Spinal cord (tissue), 10 donors: ENCODE results near the gene FAM107B. TPM values are rescaled to one million over a fixed set of nuclear protein-coding genes. Genes with fewer than 3 reads are reported as not detected.

Experiments
- DNase-seq, 6 donors: peaks; one replicate each; pipeline versions ENCODE4 v3.0.0 to v3.0.0-alpha.2; 2013 to 2015; ENCODE audit warnings: low spot score in 6 of 6, low read depth in 4 of 6
- H3K27ac ChIP-seq: one replicate; pipeline ENCODE4 v1.5.1; 2013; ENCODE audit warnings: low read depth, low read length, control low read depth
- H3K27me3 ChIP-seq: one replicate; pipeline ENCODE4 v1.6.1; 2013; ENCODE audit warnings: low read length; ENCODE audit not compliant: control insufficient read depth, insufficient read depth
- H3K36me3 ChIP-seq: one replicate; pipeline ENCODE4 v1.6.1; 2013; ENCODE audit warnings: low read length; ENCODE audit not compliant: control insufficient read depth, insufficient read depth
- H3K4me1 ChIP-seq: one replicate; pipeline ENCODE4 v1.6.1; 2013; ENCODE audit warnings: low read length; ENCODE audit not compliant: control insufficient read depth, insufficient read depth
- H3K4me3 ChIP-seq: one replicate; pipeline ENCODE4 v1.5.1; 2013; ENCODE audit warnings: low read depth, low read length, control low read depth
- H3K9me3 ChIP-seq: one replicate; pipeline ENCODE4 v1.6.1; 2013; ENCODE audit warnings: low read length; ENCODE audit not compliant: control insufficient read depth, insufficient read depth
- WGBS: methylation state at CpG from one replicate; pipeline ENCODE4 v1.1.5; 2013; ENCODE audit warnings: missing lambda C conversion rate; ENCODE audit not compliant: insufficient coverage; 5-methylcytosine and 5-hydroxymethylcytosine counted together
- polyA plus RNA-seq, 2 donors: library from polyadenylated mRNA; unstranded; fragments of 120-200 nt; gene quantifications; one replicate each; pipeline ENCODE4 v1.2.1, GENCODE V29; 2013; ENCODE audit not compliant: insufficient read length in 2 of 2
- total RNA-seq, 2 donors: library from RNA; depleted of rRNA in 1 of 2; stranded (reverse); fragments of 120-200 nt in 1 of 2; fragments of >200 nt in 1 of 2; gene quantifications; one replicate each; pipeline versions ENCODE4 v1.2.3 to v1.2.4, GENCODE V29; 2013 to 2014
- donor health status: healthy.

FAM107B gene
- total and polyA plus RNA-seq, 4 donors, result 36.4 to 56.9 (median 47.1) TPM

- no CpG with 5 or more reads among the region's 1 CpG for WGBS
- Histone ChIP-seq H3K36me3 (no peaks in the 10 kb centered on the region), H3K9me3 (no peaks in the 10 kb centered on the region), H3K27me3 (no peaks in the 10 kb centered on the region), H3K4me1 (no peaks in the 10 kb centered on the region), H3K27ac (no peak overlapping the region), H3K4me3 (no peak overlapping the region)
- peak in 1 of 6 donors; percentile 64 for DNase-seq
Measured at GRCh38 chr10:14700546-14700945, 74.2 kb downstream of the FAM107B start.

- no peak for DNase-seq
- no peak overlapping the region for H3K27ac ChIP-seq
- H3K9me3 ChIP-seq, result no peaks in the 10 kb centered on the region
- no peak overlapping the region for H3K4me3 ChIP-seq
- 100% methylated on average over 2 of the region's 4 CpGs for WGBS
- no peaks in the 10 kb centered on the region for H3K27me3 ChIP-seq
- H3K4me1 ChIP-seq, result no peaks in the 10 kb centered on the region
- no peaks in the 10 kb centered on the region for H3K36me3 ChIP-seq
Measured at GRCh38 chr10:14699482-14699881, 75.2 kb downstream of the FAM107B start.

DNA sequence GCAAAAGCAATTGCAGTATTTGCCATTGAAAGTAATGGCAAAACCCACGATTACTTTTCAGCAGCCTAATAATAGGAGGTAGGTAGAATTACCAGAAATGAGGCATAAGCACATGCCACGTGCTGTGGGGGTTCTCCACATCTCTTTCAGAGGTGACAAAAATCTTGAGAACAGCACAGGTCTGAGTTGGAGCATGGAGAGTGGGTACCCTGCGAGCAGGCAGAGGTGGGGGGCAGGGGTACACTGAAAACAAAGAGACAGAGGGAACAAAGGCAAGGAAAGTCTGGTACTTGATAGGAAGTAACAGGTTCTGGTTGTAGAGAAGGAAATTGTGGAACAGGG lies 75.9 kb downstream of the FAM107B start:
- no peak overlapping the region for H3K27ac ChIP-seq
- no peaks in the 10 kb centered on the region for H3K27me3 ChIP-seq
- 61% methylated on average over 3 of the region's 3 CpGs for WGBS
- no peak overlapping the region for H3K4me3 ChIP-seq
- H3K9me3 ChIP-seq, result no peaks in the 10 kb centered on the region
- H3K36me3 ChIP-seq, result no peaks in the 10 kb centered on the region
- no peaks in the 10 kb centered on the region for H3K4me1 ChIP-seq
- no peak for DNase-seq

DNA sequence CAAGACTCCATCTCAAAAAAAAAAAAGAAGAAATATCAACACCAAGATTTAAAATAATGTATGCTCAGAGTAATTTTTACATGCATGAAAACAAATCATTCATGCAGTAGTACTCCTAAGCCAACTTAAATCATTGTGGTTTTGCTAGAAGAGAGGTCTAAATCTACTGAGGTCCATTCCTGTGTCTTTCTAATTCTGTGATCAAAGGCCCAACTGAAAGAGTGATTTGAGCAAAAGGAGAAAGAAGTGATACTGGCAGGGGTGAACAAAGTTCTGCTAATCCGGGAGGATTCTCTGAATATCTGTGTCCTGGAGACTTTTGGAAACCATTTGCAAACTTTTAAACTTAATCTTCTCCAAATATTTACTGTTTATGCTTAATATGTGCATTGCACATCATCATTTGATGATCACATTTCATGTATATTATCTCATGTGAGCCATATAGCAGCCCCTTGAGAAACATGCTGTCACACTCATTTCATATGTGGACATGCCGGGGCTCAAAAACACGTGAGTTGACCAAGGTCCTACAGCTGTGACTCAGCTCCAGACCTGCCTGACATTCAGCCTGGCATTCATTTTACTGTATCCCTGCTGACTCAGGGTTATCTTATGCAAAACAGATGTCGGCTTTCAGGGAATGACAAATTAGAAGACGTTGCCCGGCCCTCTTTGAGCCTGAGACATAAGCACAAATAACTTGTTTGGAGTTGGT lies 76.4 kb downstream of the FAM107B start:
- Histone ChIP-seq H3K4me1 (no peaks in the 10 kb centered on the region), H3K27ac (no peak overlapping the region), H3K27me3 (no peaks in the 10 kb centered on the region), H3K9me3 (no peaks in the 10 kb centered on the region), H3K36me3 (no peaks in the 10 kb centered on the region), H3K4me3 (no peak overlapping the region)
- 63% methylated on average over 5 of the region's 6 CpGs for WGBS
- DNase-seq, result no peak

- no peaks in the 10 kb centered on the region for H3K4me1 ChIP-seq
- H3K27me3 ChIP-seq, result no peaks in the 10 kb centered on the region
- 85% methylated on average over 4 of the region's 5 CpGs for WGBS
- peak in 1 of 6 donors; percentile 55 for DNase-seq
- no peaks in the 10 kb centered on the region for H3K9me3 ChIP-seq
- H3K27ac ChIP-seq, result no peak overlapping the region
- H3K36me3 ChIP-seq, result no peaks in the 10 kb centered on the region
- no peak overlapping the region for H3K4me3 ChIP-seq
Measured at GRCh38 chr10:14697281-14697680, 77.4 kb downstream of the FAM107B start.

DNA sequence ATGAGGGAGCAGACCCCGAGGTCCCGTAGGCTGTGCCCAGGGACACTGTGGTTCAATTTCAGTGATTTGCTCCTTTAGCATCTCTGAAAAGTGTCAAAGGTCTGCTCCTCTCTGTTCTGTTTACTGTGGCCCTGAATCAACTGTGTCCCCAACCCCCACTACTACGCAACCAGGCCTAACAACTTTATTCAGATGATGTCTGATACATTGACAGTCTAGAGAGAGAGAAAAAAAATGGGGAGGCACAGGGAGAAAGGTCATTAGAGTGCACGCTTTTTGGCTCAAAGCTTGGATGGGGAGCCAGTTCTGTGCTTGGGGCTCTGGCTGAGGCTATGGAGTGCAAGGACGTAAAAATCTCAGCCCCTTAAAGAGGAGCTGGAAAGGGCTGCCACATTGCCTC lies 77.9 kb downstream of the FAM107B start:
- Histone ChIP-seq H3K4me3 (no peak overlapping the region), H3K27ac (no peak overlapping the region), H3K36me3 (no peaks in the 10 kb centered on the region), H3K27me3 (no peaks in the 10 kb centered on the region), H3K4me1 (no peaks in the 10 kb centered on the region), H3K9me3 (no peaks in the 10 kb centered on the region)
- no peak for DNase-seq
- 64% methylated on average over 4 of the region's 5 CpGs for WGBS

DNA sequence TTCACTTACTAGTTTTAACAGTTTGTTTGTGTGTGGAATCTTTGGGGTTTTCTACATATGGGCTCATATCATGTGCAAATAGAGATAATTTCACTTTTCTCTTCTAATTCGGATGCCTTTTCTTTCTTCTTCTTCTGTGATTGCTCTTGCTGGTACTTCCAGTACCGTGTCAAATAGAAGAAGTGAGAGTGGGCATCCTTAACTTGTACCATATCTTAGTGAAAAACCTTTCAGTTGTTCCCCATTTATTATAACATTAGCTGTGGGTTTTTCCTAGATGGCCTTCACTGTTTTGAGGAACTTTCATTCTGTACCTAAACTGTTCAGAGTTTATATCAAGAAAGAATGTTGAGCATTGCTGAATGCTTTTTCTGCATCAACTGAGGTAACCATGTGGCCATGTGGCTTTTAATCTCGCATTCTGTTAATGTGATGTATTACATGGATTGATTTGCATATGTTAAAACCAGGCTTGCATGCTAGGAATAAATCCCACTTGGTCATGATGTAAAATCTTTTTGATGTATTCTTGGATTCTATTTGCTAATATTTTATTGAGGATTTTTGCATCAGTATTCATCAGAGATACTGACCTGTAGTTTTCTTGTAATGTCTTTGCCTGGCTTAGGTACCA lies 78.7 kb downstream of the FAM107B start:
- H3K36me3 ChIP-seq, result no peaks in the 10 kb centered on the region
- no peak overlapping the region for H3K27ac ChIP-seq
- H3K27me3 ChIP-seq, result no peaks in the 10 kb centered on the region
- WGBS, result no CpG with 5 or more reads among the region's 3 CpGs
- no peaks in the 10 kb centered on the region for H3K9me3 ChIP-seq
- no peak overlapping the region for H3K4me3 ChIP-seq
- peak in 1 of 6 donors; percentile 19 for DNase-seq
- no peaks in the 10 kb centered on the region for H3K4me1 ChIP-seq

DNA sequence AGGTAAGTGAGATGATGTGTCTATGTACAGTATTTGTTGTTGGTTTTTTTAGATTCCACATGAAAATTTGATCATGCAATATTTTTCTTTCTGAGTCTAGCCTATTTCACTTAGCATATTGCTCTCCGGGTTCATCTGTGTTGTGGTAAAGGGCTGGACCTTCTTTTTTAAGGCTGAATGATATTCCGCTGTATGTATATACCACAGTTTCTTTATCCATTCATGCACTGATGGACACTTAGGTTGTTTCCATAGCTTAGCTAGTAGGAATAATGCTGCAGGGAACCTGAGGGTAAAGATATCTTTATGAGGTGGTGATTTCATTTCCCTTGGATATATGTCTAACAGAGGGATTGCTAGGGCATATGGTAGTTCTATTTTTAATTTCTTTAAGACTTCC lies 80.8 kb downstream of the FAM107B start:
- Histone ChIP-seq H3K4me3 (no peak overlapping the region), H3K27ac (no peak overlapping the region), H3K9me3 (no peaks in the 10 kb centered on the region), H3K4me1 (no peaks in the 10 kb centered on the region), H3K36me3 (no peaks in the 10 kb centered on the region), H3K27me3 (no peaks in the 10 kb centered on the region)
- DNase-seq, result no peak
- WGBS, result no CpG with 5 or more reads among the region's 2 CpGs

- no peaks in the 10 kb centered on the region for H3K9me3 ChIP-seq
- WGBS, result 64% methylated on average over 8 of the region's 16 CpGs
- no peaks in the 10 kb centered on the region for H3K27me3 ChIP-seq
- no peaks in the 10 kb centered on the region for H3K36me3 ChIP-seq
- no peak overlapping the region for H3K27ac ChIP-seq
- no peak overlapping the region for H3K4me3 ChIP-seq
- peak in 1 of 6 donors; percentile 66 for DNase-seq
- no peaks in the 10 kb centered on the region for H3K4me1 ChIP-seq
Measured at GRCh38 chr10:14692344-14693076, 82.2 kb downstream of the FAM107B start.
